Neural progenitor cell (in vitro differentiated cells): ENCODE measurements around the gene F11R. TPM values are rescaled to one million over a fixed set of nuclear protein-coding genes. Genes with fewer than 3 reads are reported as not detected.
A peak's percentile ranks its signal among the peaks of the same experiment; 100 is the strongest.
"Not testable (repeated sequence)": the region's sequence is repeated elsewhere in the genome, so short reads cannot be mapped to it uniquely, and the experiment has no call there.

ENCODE experiments used
- DNase-seq: peaks from one replicate; pipeline ENCODE4 v3.0.0-alpha.2; 2016; ENCODE audit warnings: low spot score
- H2AFZ ChIP-seq: fragments of 200-600 bp; sonication (generic); replicated peaks from 2 replicates; pipeline ENCODE4 v1.6.1; 2016; ENCODE audit warnings: antibody characterized with exemption
- H3F3A ChIP-seq: fragments of 200-600 bp; sonication (generic); 2 replicates; pipeline ENCODE4 v1.6.1; 2016; ENCODE audit warnings: antibody characterized with exemption, low read depth
- H3K27ac ChIP-seq: fragments of 200-600 bp; sonication (generic); 2 replicates; pipeline ENCODE4 v1.5.1; 2016; ENCODE audit warnings: mild to moderate bottlenecking
- H3K27me3 ChIP-seq: fragments of 200-600 bp; sonication (generic); 2 replicates; pipeline ENCODE4 v1.6.1; 2016; ENCODE audit warnings: mild to moderate bottlenecking, moderate library complexity
- H3K36me3 ChIP-seq: fragments of 200-600 bp; sonication (generic); 2 replicates; pipeline ENCODE4 v1.5.1; 2016
- H3K4me1 ChIP-seq: fragments of 200-600 bp; sonication (generic); 2 replicates; pipeline ENCODE4 v1.6.1; 2016; ENCODE audit warnings: mixed run types
- H3K4me2 ChIP-seq: fragments of 200-600 bp; sonication (generic); 2 replicates; pipeline ENCODE4 v1.6.1; 2016
- H3K4me3 ChIP-seq: fragments of 200-600 bp; sonication (generic); 2 replicates; pipeline ENCODE4 v1.5.1; 2016
- H3K79me2 ChIP-seq: fragments of 200-600 bp; sonication (generic); 2 replicates; pipeline ENCODE4 v1.6.1; 2016; ENCODE audit warnings: low read depth
- H3K9ac ChIP-seq: fragments of 200-600 bp; sonication (generic); 2 replicates; pipeline ENCODE4 v1.6.1; 2016
- H3K9me3 ChIP-seq: fragments of 200-600 bp; sonication (generic); 2 replicates; pipeline ENCODE4 v1.5.1; 2016; ENCODE audit warnings: low read depth
- H4K20me1 ChIP-seq: fragments of 200-600 bp; sonication (generic); 2 replicates; pipeline ENCODE4 v1.6.1; 2016; ENCODE audit warnings: low read depth
- H3K27ac Mint-ChIP-seq: 3 replicates; pipeline ENCODE4 v1.8.0; 2021; ENCODE audit warnings: mixed read lengths
- H3K27me3 Mint-ChIP-seq: 2 replicates; pipeline ENCODE4 v1.8.0; 2022; ENCODE audit warnings: low read depth, mild to moderate bottlenecking, inconsistent platforms, moderate library complexity, mixed read lengths; ENCODE audit not compliant: insufficient read depth
- H3K36me3 Mint-ChIP-seq: 3 replicates; pipeline ENCODE4 v1.8.0; 2021; ENCODE audit warnings: mixed read lengths
- H3K4me1 Mint-ChIP-seq: 3 replicates; pipeline ENCODE4 v1.8.0; 2021; ENCODE audit warnings: mixed read lengths
- H3K4me3 Mint-ChIP-seq: 3 replicates; pipeline ENCODE4 v1.8.0; 2021; ENCODE audit warnings: mild to moderate bottlenecking, moderate library complexity, mixed read lengths
- H3K9me3 Mint-ChIP-seq: 3 replicates; pipeline ENCODE4 v1.8.0; 2020; ENCODE audit warnings: mixed read lengths
- CTCF ChIP-seq: fragments of 200-600 bp; sonication (generic); IDR thresholded peaks from 2 replicates; pipeline ENCODE4 v1.5.1; 2017; ENCODE audit warnings: antibody characterized with exemption, mild to moderate bottlenecking
- EZH2 ChIP-seq: fragments of 200-600 bp; sonication (generic); IDR thresholded peaks from 2 replicates; pipeline ENCODE4 v1.6.1; 2017; ENCODE audit warnings: antibody characterized with exemption, mild to moderate bottlenecking, moderate library complexity
- EZH2phosphoT487 ChIP-seq: fragments of 200-600 bp; sonication (generic); IDR thresholded peaks from 2 replicates; pipeline ENCODE4 v1.6.1; 2017; ENCODE audit warnings: antibody characterized with exemption
- total RNA-seq: library from RNA; depleted of rRNA; stranded (reverse); fragments of >200 nt; gene quantifications from 2 replicates; pipeline ENCODE4 v1.2.3, GENCODE V29; 2015; ENCODE audit warnings: low replicate concordance

The F11R gene
- total RNA-seq, 1 donor from 2014 or later, result 60.0 TPM

GRCh38 chr1:161018631-161018930, 2.4 kb downstream of the F11R start:
- Mint-ChIP-seq H3K4me1 (peaks cover 27% of the 10 kb centered on the region), H3K4me3 (no peak overlapping the region), H3K27me3 (peaks cover 38% of the 10 kb centered on the region), H3K9me3 (no peaks in the 10 kb centered on the region), H3K36me3 (no peaks in the 10 kb centered on the region), H3K27ac (no peak overlapping the region)
- H3K79me2 ChIP-seq, result peaks cover 70% of the 10 kb centered on the region
- H4K20me1 ChIP-seq, result peaks cover 34% of the 10 kb centered on the region
- H3K4me3 ChIP-seq, result peak overlapping the region; percentile 16
- H3K4me1 ChIP-seq, result peaks cover 22% of the 10 kb centered on the region
- peaks cover 24% of the 10 kb centered on the region for H3F3A ChIP-seq
- H3K36me3 ChIP-seq, result no peaks in the 10 kb centered on the region
- no peak overlapping the region for H2AFZ ChIP-seq
- no peak overlapping the region for H3K27ac ChIP-seq
- H3K9ac ChIP-seq, result no peak overlapping the region
- TF ChIP-seq CTCF, result no peak
- no peak for TF ChIP-seq EZH2
- TF ChIP-seq EZH2phosphoT487, result no peak
- H3K9me3 ChIP-seq, result no peaks in the 10 kb centered on the region
- peak overlapping the region; percentile 94 for H3K4me2 ChIP-seq
- no peak for DNase-seq
- H3K27me3 ChIP-seq, result no peaks in the 10 kb centered on the region

GRCh38 chr1:161017756-161018630, 3.0 kb downstream of the F11R start:
- H3K79me2 ChIP-seq, result peaks cover 76% of the 10 kb centered on the region

GRCh38 chr1:161017181-161017580, 3.8 kb downstream of the F11R start:
- H3K27ac ChIP-seq, H3K36me3 Mint-ChIP-seq, H3K27ac Mint-ChIP-seq, H3K4me3 ChIP-seq, H3K9me3 Mint-ChIP-seq, H3K27me3 ChIP-seq, H3K9ac ChIP-seq, H3K4me3 Mint-ChIP-seq, DNase-seq, H3K9me3 ChIP-seq, H3K36me3 ChIP-seq, H2AFZ ChIP-seq: not testable (repeated sequence)
- Mint-ChIP-seq H3K4me1 (peaks cover 27% of the 10 kb centered on the region), H3K27me3 (peaks cover 36% of the 10 kb centered on the region)
- Histone ChIP-seq H4K20me1 (peaks cover 46% of the 10 kb centered on the region), H3F3A (peaks cover 24% of the 10 kb centered on the region), H3K4me2 (peak overlapping the region; percentile 30), H3K79me2 (peaks cover 84% of the 10 kb centered on the region), H3K4me1 (peaks cover 22% of the 10 kb centered on the region)

More at GRCh38 chr1:161017756-161018630, 3.0 kb downstream of the F11R start:
- DNase-seq, result no peak
- H3K27me3 Mint-ChIP-seq, result peaks cover 38% of the 10 kb centered on the region
- H3K4me1 ChIP-seq, result peaks cover 22% of the 10 kb centered on the region
- TF ChIP-seq CTCF (no peak), EZH2 (no peak), EZH2phosphoT487 (no peak)
- no peaks in the 10 kb centered on the region for H3K9me3 Mint-ChIP-seq
- no peak overlapping the region for H2AFZ ChIP-seq
- peaks cover 24% of the 10 kb centered on the region for H3F3A ChIP-seq
- H3K4me3 Mint-ChIP-seq, result no peak overlapping the region
- no peak overlapping the region for H3K4me3 ChIP-seq
- no peaks in the 10 kb centered on the region for H3K9me3 ChIP-seq
- peak overlapping the region; percentile 94 for H3K4me2 ChIP-seq
- peaks cover 40% of the 10 kb centered on the region for H4K20me1 ChIP-seq
- no peak overlapping the region for H3K27ac Mint-ChIP-seq
- H3K36me3 ChIP-seq, result no peaks in the 10 kb centered on the region
- no peak overlapping the region for H3K27ac ChIP-seq
- H3K9ac ChIP-seq, result no peak overlapping the region
- no peaks in the 10 kb centered on the region for H3K36me3 Mint-ChIP-seq
- H3K4me1 Mint-ChIP-seq, result peaks cover 27% of the 10 kb centered on the region
- H3K27me3 ChIP-seq, result no peaks in the 10 kb centered on the region

- not testable (repeated sequence) for H3K4me2 ChIP-seq, H3K9ac ChIP-seq, H3K9me3 Mint-ChIP-seq, H3K27ac Mint-ChIP-seq, H3K36me3 ChIP-seq, DNase-seq, H3K27me3 ChIP-seq, H3K4me3 Mint-ChIP-seq, H3K36me3 Mint-ChIP-seq, H3K27ac ChIP-seq, H3K4me3 ChIP-seq, H3K9me3 ChIP-seq, H2AFZ ChIP-seq
- Histone ChIP-seq H3K4me1 (peaks cover 22% of the 10 kb centered on the region), H3K79me2 (peaks cover 89% of the 10 kb centered on the region), H4K20me1 (peaks cover 50% of the 10 kb centered on the region), H3F3A (peaks cover 20% of the 10 kb centered on the region)
- peaks cover 27% of the 10 kb centered on the region for H3K4me1 Mint-ChIP-seq
- H3K27me3 Mint-ChIP-seq, result peaks cover 34% of the 10 kb centered on the region
These were observed 4.3 kb downstream of the F11R start for GRCh38 chr1:161016683-161017082.
